ENCODE data around the gene SCGB2B2.
"Not testable (repeated sequence)": the region's sequence is repeated elsewhere in the genome, so short reads cannot be mapped to it uniquely, and the experiment has no call there.

SCGB2B2 gene

GRCh38 chr19:34676697-34677385 lies at the start of gene SCGB2B2:
TSS of gene SCGB2B2 (minus strand) at chr19:34677159. CDS start at chr19:34594563, 82,596 bp downstream.
- DNase-seq (ENCODE audit: low read depth), result no peak

GRCh38 chr19:34725400-34725799 lies 48.4 kb upstream of the SCGB2B2 start:
- no peak for DNase-seq (ENCODE audit: low read depth)

- DNase-seq (ENCODE audit: low read depth), result no peak
Measured at GRCh38 chr19:34722353-34722752, 45.4 kb upstream of the SCGB2B2 start.

- DNase-seq (ENCODE audit: low read depth), result no peak
Measured at GRCh38 chr19:34715357-34715756, 38.4 kb upstream of the SCGB2B2 start.

GRCh38 chr19:34713262-34713637 lies 36.3 kb upstream of the SCGB2B2 start:
- DNase-seq (ENCODE audit: low read depth), result no peak

GRCh38 chr19:34712395-34713261 lies 35.7 kb upstream of the SCGB2B2 start:
- peak; percentile 63 for DNase-seq (ENCODE audit: low read depth)

- no peak for DNase-seq (ENCODE audit: low read depth)
Measured at GRCh38 chr19:34711890-34712289, 34.9 kb upstream of the SCGB2B2 start.

- no peak for DNase-seq (ENCODE audit: low read depth)
Measured at GRCh38 chr19:34707661-34708060, 30.7 kb upstream of the SCGB2B2 start.

- no peak for DNase-seq (ENCODE audit: low read depth)
Measured at GRCh38 chr19:34692549-34692948, 15.6 kb upstream of the SCGB2B2 start.

GRCh38 chr19:34690372-34690771 lies 13.4 kb upstream of the SCGB2B2 start:
- DNase-seq (ENCODE audit: low read depth), result no peak

- no peak for DNase-seq (ENCODE audit: low read depth)
Measured at GRCh38 chr19:34688592-34688991, 11.6 kb upstream of the SCGB2B2 start.

GRCh38 chr19:34687348-34687747 lies 10.4 kb upstream of the SCGB2B2 start:
- DNase-seq (ENCODE audit: low read depth), result no peak

GRCh38 chr19:34686455-34686854 lies 9.5 kb upstream of the SCGB2B2 start:
- no peak for DNase-seq (ENCODE audit: low read depth)

GRCh38 chr19:34685266-34685665 lies 8.3 kb upstream of the SCGB2B2 start:
- not testable (repeated sequence) for DNase-seq (ENCODE audit: low read depth)

- DNase-seq (ENCODE audit: low read depth), result no peak
Measured at GRCh38 chr19:34681478-34681877, 4.5 kb upstream of the SCGB2B2 start.

GRCh38 chr19:34678421-34678820 lies 1.5 kb upstream of the SCGB2B2 start:
- DNase-seq (ENCODE audit: low read depth), result no peak

- DNase-seq (ENCODE audit: low read depth), result no peak
Measured at GRCh38 chr19:34678085-34678412, 1.1 kb upstream of the SCGB2B2 start.

GRCh38 chr19:34677386-34678084 lies 576 bp upstream of the SCGB2B2 start, which contains the start of gene ZNF302:
TSS of gene ZNF302 (plus strand) at chr19:34677678. CDS start at chr19:34678805, 1,127 bp downstream.
- peak; percentile 94 for DNase-seq (ENCODE audit: low read depth)

- no peak for DNase-seq (ENCODE audit: low read depth)
Measured at GRCh38 chr19:34675919-34676318, 1.0 kb downstream of the SCGB2B2 start.

- DNase-seq (ENCODE audit: low read depth), result no peak
Measured at GRCh38 chr19:34675250-34675649, 1.7 kb downstream of the SCGB2B2 start.

- no peak for DNase-seq (ENCODE audit: low read depth)
Measured at GRCh38 chr19:34673590-34673989, 3.4 kb downstream of the SCGB2B2 start.

- no peak for DNase-seq (ENCODE audit: low read depth)
Measured at GRCh38 chr19:34671972-34672371, 5.0 kb downstream of the SCGB2B2 start.

GRCh38 chr19:34669305-34669704 lies 7.7 kb downstream of the SCGB2B2 start:
- DNase-seq (ENCODE audit: low read depth), result no peak
